Endodermal cell (in vitro differentiated cells): Measurements from ENCODE around the gene ZFYVE1. TPM values are rescaled to one million over a fixed set of nuclear protein-coding genes. Genes with fewer than 3 reads are reported as not detected.

Source experiments
- DNase-seq: peaks from one replicate; pipeline ENCODE4 v3.0.0-alpha.2; 2017
- H3K27ac ChIP-seq: 2 replicates; pipeline ENCODE4 v1.5.1; 2013; ENCODE audit warnings: mild to moderate bottlenecking, low read depth, low read length, moderate library complexity
- H3K27me3 ChIP-seq: 2 replicates; pipeline ENCODE4 v1.6.1; 2013; ENCODE audit warnings: mild to moderate bottlenecking, low read length, moderate library complexity; ENCODE audit not compliant: insufficient read depth, control insufficient read depth, poor library complexity, severe bottlenecking
- H3K36me3 ChIP-seq: 2 replicates; pipeline ENCODE4 v1.7.0; 2013; ENCODE audit warnings: mild to moderate bottlenecking, low read length, moderate library complexity; ENCODE audit not compliant: control insufficient read depth, insufficient read depth
- H3K4me1 ChIP-seq: one replicate; pipeline ENCODE4 v1.7.0; 2013; ENCODE audit warnings: low read length; ENCODE audit not compliant: control insufficient read depth, insufficient read depth
- H3K4me3 ChIP-seq: 2 replicates; pipeline ENCODE4 v1.5.1; 2013; ENCODE audit warnings: mild to moderate bottlenecking, low read length, moderate library complexity
- H3K9ac ChIP-seq: 2 replicates; pipeline ENCODE4 v1.6.1; 2013; ENCODE audit warnings: mild to moderate bottlenecking, low read length, moderate library complexity; ENCODE audit not compliant: poor library complexity, severe bottlenecking; ENCODE audit errors: extremely low read depth
- H3K9me3 ChIP-seq: 2 replicates; pipeline ENCODE4 v1.6.1; 2013; ENCODE audit warnings: mild to moderate bottlenecking, low read length, moderate library complexity; ENCODE audit not compliant: control insufficient read depth
- H3K27ac Mint-ChIP-seq: 2 replicates; pipeline ENCODE4 v1.8.0; 2020; ENCODE audit warnings: mixed read lengths
- H3K27me3 Mint-ChIP-seq: 2 replicates; pipeline ENCODE4 v1.8.0; 2021; ENCODE audit warnings: mild to moderate bottlenecking, mixed read lengths; ENCODE audit not compliant: insufficient read depth
- H3K36me3 Mint-ChIP-seq: 2 replicates; pipeline ENCODE4 v1.8.0; 2020; ENCODE audit warnings: low read depth, mixed read lengths
- H3K4me1 Mint-ChIP-seq: 2 replicates; pipeline ENCODE4 v1.8.0; 2020; ENCODE audit warnings: mixed read lengths
- H3K4me3 Mint-ChIP-seq: 2 replicates; pipeline ENCODE4 v1.8.0; 2020; ENCODE audit warnings: mild to moderate bottlenecking, moderate library complexity, mixed read lengths
- H3K9me3 Mint-ChIP-seq: 2 replicates; pipeline ENCODE4 v1.8.0; 2020; ENCODE audit warnings: mild to moderate bottlenecking, mixed read lengths
- CTCF ChIP-seq: fragments of 200-600 bp; sonication (generic); conservative IDR thresholded peaks from 2 replicates; pipeline ENCODE4 v1.5.0; 2021; ENCODE audit warnings: antibody characterized with exemption, mild to moderate bottlenecking
- WGBS, 2 experiments: methylation state at CpG; one replicate each; pipeline versions ENCODE4 v1.1.5 to v1.1.7; 2013; ENCODE audit warnings: missing lambda C conversion rate in 2 of 2, mixed read lengths in 1 of 2; ENCODE audit not compliant: insufficient coverage in 1 of 2, insufficient read length in 1 of 2; 5-methylcytosine and 5-hydroxymethylcytosine counted together
- total RNA-seq, 2 donors: library from RNA; stranded (reverse); fragmentation: NEBNext Ultra II Directional in 1 of 2; extraction: Animal tissue kit (Norgen Biotek cat#: 25700) in 1 of 2; gene quantifications; 2 replicates in 1 of 2; 3 replicates in 1 of 2; pipeline ENCODE4 v1.2.1, GENCODE V29; 2021

ZFYVE1 gene
- total RNA-seq, 2 donors from 2014 or later: 11.6 to 16.6 TPM

- H3K4me3 Mint-ChIP-seq: no peak overlapping the region
- DNase-seq: no peak
- WGBS, 2 experiments: 89% methylated on average over 11 to 12 of the region's 12 CpGs
- H3K4me3 ChIP-seq: no peak overlapping the region
- H3K27ac ChIP-seq: no peak overlapping the region
- H3K27ac Mint-ChIP-seq: no peak overlapping the region
- H3K9me3 ChIP-seq: no peaks in the 10 kb centered on the region
- H3K27me3 Mint-ChIP-seq: no peaks in the 10 kb centered on the region
- peaks cover 61% of the 10 kb centered on the region for H3K36me3 Mint-ChIP-seq
- H3K4me1 ChIP-seq: no peaks in the 10 kb centered on the region
- H3K36me3 ChIP-seq: peaks cover 40% of the 10 kb centered on the region
- no peak overlapping the region for H3K9ac ChIP-seq
- TF ChIP-seq CTCF: no peak
- no peaks in the 10 kb centered on the region for H3K27me3 ChIP-seq
- no peaks in the 10 kb centered on the region for H3K9me3 Mint-ChIP-seq
- H3K4me1 Mint-ChIP-seq: no peaks in the 10 kb centered on the region
Measured at GRCh38 chr14:72941286-72941985, 85.5 kb downstream of the ZFYVE1 start.

- Histone ChIP-seq H3K27ac (no peak overlapping the region), H3K9ac (no peak overlapping the region), H3K4me3 (no peak overlapping the region), H3K9me3 (no peaks in the 10 kb centered on the region), H3K4me1 (no peaks in the 10 kb centered on the region), H3K27me3 (no peaks in the 10 kb centered on the region), H3K36me3 (peaks cover 31% of the 10 kb centered on the region)
- Mint-ChIP-seq H3K4me1 (peaks cover under 1% of the 10 kb centered on the region), H3K4me3 (no peak overlapping the region), H3K27me3 (no peaks in the 10 kb centered on the region), H3K36me3 (peaks cover 50% of the 10 kb centered on the region), H3K27ac (no peak overlapping the region), H3K9me3 (no peaks in the 10 kb centered on the region)
- DNase-seq: no peak
- no peak for TF ChIP-seq CTCF
- 87 to 90% methylated on average over 12 to 13 of the region's 13 CpGs for WGBS, 2 experiments
Measured at GRCh38 chr14:72939630-72940029, 87.3 kb downstream of the ZFYVE1 start.

GRCh38 chr14:72932893-72933292 lies 94.0 kb downstream of the ZFYVE1 start:
- Mint-ChIP-seq H3K4me1 (peaks cover 3% of the 10 kb centered on the region), H3K27ac (peak overlapping the region; percentile 30), H3K4me3 (no peak overlapping the region), H3K27me3 (no peaks in the 10 kb centered on the region), H3K36me3 (peaks cover 17% of the 10 kb centered on the region), H3K9me3 (no peaks in the 10 kb centered on the region)
- TF ChIP-seq CTCF: peak; percentile 14
- Histone ChIP-seq H3K9ac (no peak overlapping the region), H3K4me3 (no peak overlapping the region), H3K27ac (no peak overlapping the region), H3K36me3 (peaks cover 6% of the 10 kb centered on the region), H3K9me3 (no peaks in the 10 kb centered on the region), H3K4me1 (no peaks in the 10 kb centered on the region), H3K27me3 (no peaks in the 10 kb centered on the region)
- 88 to 89% methylated on average over 4 to 7 of the region's 7 CpGs for WGBS, 2 experiments
- DNase-seq: peak; percentile 44
